Activated naive CD8-positive, alpha-beta T cell treated with anti-CD3 and anti-CD28 coated beads, Interleukin-2, amount 10 ng/mL, durations not matched to agents 7 days and 5 days (primary cell): ENCODE measurements around the gene RIPOR3. TPM values are rescaled to one million over a fixed set of nuclear protein-coding genes. Genes with fewer than 3 reads are reported as not detected.
"Not testable (repeated sequence)": the region's sequence is repeated elsewhere in the genome, so short reads cannot be mapped to it uniquely, and the experiment has no call there.

ENCODE experiments used
- ATAC-seq: fragments of 150-1000 bp; cut with Tn5 transposase; one replicate; pipeline ENCODE4 v1.10.0; 2021; ENCODE audit warnings: low read depth, moderate library complexity
- POLR2A ChIA-PET: fragments of 350-600 bp; sonication (Branson Sonifier 250); formaldehyde crosslinking; loops from one replicate; lab custom pipeline; 2021; ENCODE audit warnings: antibody characterized with exemption; lab: Charles Lee
- DNase-seq: peaks from one replicate; pipeline ENCODE4 v3.0.0; 2021
- H3K27ac Mint-ChIP-seq: one replicate; pipeline ENCODE4 v1.8.0; 2022; ENCODE audit warnings: mild to moderate bottlenecking, mixed read lengths
- H3K27me3 Mint-ChIP-seq: one replicate; pipeline ENCODE4 v1.8.0; 2022; ENCODE audit warnings: mild to moderate bottlenecking, moderate library complexity, mixed read lengths
- H3K36me3 Mint-ChIP-seq: one replicate; pipeline ENCODE4 v1.8.0; 2021; ENCODE audit warnings: mild to moderate bottlenecking, mixed read lengths
- H3K4me1 Mint-ChIP-seq: one replicate; pipeline ENCODE4 v1.8.0; 2021; ENCODE audit warnings: mixed read lengths
- H3K4me3 Mint-ChIP-seq: one replicate; pipeline ENCODE4 v1.8.0; 2022; ENCODE audit warnings: mild to moderate bottlenecking, moderate library complexity, mixed read lengths
- H3K9me3 Mint-ChIP-seq: one replicate; pipeline ENCODE4 v1.8.0; 2021; ENCODE audit warnings: mixed read lengths
- total RNA-seq, 2 experiments: library from RNA; stranded (reverse); gene quantifications; one replicate each; pipeline ENCODE4 v1.2.3, GENCODE V29; 2021

RIPOR3 gene
- total RNA-seq, 2 experiments from 2014 or later: not detected

DNA sequence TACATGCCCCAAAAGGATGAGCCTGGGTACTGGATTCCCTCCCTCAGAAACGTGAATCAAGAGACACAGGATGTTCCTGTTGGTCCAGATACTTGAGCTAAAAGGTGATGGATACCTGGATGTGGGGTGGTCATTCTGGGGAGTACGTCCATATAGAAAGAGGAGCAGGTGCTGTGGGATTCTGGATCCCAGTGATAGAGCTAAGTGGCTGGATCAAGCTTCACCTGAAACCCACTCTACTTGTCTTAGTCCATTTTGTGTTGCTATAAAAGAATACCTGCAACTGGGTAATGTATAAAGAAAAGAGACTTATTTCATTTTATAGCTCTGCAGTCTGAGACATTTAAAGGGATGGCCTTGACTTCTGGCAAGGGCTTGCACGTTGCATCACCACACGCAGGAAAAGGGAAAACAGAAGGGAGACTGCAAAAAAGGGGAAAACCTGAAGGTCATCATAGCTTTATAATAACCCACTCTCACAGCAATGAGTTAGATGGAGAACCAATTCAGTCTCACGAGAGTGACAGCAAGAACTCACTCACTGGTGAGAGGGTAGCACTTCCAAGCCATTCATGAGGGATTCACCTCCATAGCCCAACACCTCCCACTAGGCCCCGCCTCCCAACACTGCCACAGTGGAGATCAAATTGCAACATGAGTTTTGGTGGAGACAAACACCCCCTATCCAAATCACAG, 31.2 kb downstream of the RIPOR3 start:
- DNase-seq: no peak
- Mint-ChIP-seq H3K27ac (no peak overlapping the region), H3K4me3 (no peak overlapping the region), H3K4me1 (no peaks in the 10 kb centered on the region), H3K9me3 (no peaks in the 10 kb centered on the region), H3K27me3 (peaks cover 11% of the 10 kb centered on the region), H3K36me3 (no peaks in the 10 kb centered on the region)
- ATAC-seq: no peak
- POLR2A ChIA-PET: no interaction called here

DNA sequence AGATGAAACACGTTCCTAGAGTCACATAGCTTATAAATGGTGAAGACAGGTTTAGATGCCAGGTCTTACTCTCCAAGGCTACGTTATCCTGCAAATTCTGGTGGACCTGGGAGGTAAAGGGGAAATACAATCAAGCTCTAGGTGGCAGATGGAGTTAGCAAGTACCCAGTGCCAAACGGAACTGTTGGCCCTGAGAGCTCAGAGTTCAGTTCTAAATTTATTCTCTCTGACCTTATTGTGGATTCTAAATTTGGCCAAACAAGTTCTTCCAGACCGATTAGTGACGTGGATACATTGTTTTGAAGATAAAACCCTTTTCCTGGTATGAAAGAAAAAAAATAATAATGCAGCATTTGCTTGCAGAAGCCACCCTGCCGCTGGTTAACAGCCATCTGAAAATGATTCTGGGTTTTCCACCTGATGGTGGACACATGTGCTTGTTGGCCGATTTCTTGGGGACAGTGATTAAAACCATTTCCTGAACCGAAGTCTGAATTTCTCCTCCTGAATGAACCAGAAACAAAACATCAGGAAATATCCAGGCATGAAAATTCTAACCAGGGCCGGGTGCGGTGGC, 32.5 kb downstream of the RIPOR3 start:
- Mint-ChIP-seq H3K27me3 (peaks cover 16% of the 10 kb centered on the region), H3K27ac (no peak overlapping the region), H3K4me1 (no peaks in the 10 kb centered on the region), H3K4me3 (no peak overlapping the region), H3K36me3 (no peaks in the 10 kb centered on the region), H3K9me3 (no peaks in the 10 kb centered on the region)
- POLR2A ChIA-PET: interaction anchor here (0.6 kb wide), 2 partner anchors 404 to 599 kb away, joined by 3 to 4 read pairs; no protein-coding TSS in a partner anchor
- DNase-seq: no peak
- ATAC-seq: no peak

DNA sequence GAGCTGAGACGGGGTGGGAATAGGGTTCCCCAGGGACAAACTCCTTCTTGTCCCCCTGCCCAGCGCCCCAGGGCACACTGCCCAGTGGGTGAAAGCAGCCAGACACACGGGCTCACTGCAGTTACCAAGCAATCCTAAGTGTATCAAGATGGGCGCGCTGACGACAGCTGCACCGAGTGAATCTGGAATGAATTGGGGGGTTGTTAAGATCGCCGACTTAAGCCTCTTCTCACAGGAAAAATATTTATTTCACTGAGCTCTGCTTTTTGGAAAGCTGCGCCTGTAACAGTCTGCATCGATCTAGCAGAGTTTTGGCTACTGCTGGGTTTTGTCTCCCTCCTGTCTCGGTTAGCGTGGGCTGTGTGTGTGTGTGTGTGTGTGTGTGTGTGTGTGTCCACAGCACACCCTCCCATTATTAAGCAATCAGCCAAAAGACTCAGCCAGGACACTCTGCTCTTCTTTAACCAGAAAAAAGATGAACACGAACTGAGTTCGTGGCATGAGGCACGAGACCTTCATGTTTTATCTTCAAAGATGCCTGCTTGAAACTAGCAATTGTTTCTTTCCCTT, 35.9 kb downstream of the RIPOR3 start:
- peaks cover 18% of the 10 kb centered on the region for H3K27me3 Mint-ChIP-seq
- no peaks in the 10 kb centered on the region for H3K9me3 Mint-ChIP-seq
- ATAC-seq: no peak
- no peak overlapping the region for H3K27ac Mint-ChIP-seq
- H3K4me3 Mint-ChIP-seq: no peak overlapping the region
- H3K4me1 Mint-ChIP-seq: no peaks in the 10 kb centered on the region
- no peak for DNase-seq
- POLR2A ChIA-PET: no interaction called here
- H3K36me3 Mint-ChIP-seq: no peaks in the 10 kb centered on the region

DNA sequence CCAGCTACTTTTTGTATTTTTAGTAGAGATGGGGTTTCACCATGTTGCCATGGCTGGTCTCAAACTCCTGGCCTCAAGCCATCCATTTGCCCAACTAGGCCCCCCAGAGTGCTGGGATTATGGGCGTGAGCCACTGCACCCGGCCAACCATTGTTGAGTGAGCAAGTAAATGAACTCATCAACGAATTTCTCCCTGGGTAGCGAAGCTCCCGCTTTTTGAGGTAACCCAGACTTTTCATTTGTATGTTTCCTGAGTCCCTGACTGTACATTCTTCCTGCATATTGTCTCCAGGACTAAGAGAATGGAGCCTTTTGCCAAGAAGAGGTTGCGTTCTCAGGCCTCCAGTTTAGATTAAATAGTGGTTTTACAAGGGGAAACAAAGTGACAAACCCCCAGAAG, 36.4 kb downstream of the RIPOR3 start:
- ATAC-seq (no peak), DNase-seq (no peak)
- POLR2A ChIA-PET: no interaction called here
- Mint-ChIP-seq H3K4me3 (no peak overlapping the region), H3K27me3 (peaks cover 18% of the 10 kb centered on the region), H3K4me1 (no peaks in the 10 kb centered on the region), H3K27ac (no peak overlapping the region), H3K36me3 (no peaks in the 10 kb centered on the region), H3K9me3 (no peaks in the 10 kb centered on the region)

DNA sequence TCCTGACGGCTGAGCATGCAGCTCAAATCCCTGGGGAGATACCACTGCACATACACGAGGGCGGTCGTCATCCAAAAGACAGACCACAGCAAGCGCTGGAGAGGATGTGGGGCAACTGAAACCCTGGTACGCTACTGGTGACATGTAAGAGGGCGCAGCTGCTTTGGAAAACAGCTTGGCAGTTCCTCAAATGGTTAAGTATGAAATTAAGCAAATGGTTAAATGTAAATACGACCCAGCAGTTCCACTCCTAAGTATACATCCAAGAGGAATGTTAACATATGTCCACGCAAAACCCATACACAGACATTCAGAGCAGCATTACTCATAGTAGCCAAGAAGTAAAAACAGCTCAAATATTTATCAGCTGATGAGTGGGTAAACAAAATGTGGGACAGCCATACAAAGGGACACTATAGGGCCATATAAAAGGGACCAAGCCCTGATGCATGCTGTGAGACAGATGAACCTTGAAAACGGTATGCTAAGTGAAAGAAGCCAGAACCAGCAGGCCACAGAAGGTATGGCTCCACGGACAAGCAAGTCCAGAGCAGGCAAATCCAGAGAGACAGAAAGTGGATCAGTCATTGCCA, 38.5 kb downstream of the RIPOR3 start:
- DNase-seq (no peak), ATAC-seq (no peak)
- H3K27ac Mint-ChIP-seq: no peak overlapping the region
- H3K4me3 Mint-ChIP-seq: no peak overlapping the region
- POLR2A ChIA-PET: no interaction called here
- H3K36me3 Mint-ChIP-seq: no peaks in the 10 kb centered on the region
- peaks cover 19% of the 10 kb centered on the region for H3K27me3 Mint-ChIP-seq
- H3K4me1 Mint-ChIP-seq: no peaks in the 10 kb centered on the region
- H3K9me3 Mint-ChIP-seq: no peaks in the 10 kb centered on the region

DNA sequence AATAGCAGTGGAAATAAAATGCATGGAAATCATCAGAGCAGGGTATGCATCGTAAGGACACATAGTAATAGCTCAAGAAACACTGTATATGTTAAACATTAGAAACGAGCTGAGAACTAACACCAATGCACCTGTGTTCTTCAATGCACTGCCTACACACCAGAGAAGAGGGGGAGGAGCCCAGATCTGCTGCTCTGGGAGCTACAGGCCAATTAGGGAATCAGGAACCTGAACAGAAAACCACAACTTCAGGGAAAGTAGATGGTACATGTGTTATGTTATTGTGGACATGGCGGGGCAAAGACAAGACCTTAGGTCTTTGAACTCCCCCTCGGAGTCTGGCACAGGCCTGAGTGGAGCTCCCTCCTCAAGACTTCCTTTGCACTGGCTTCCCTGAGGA, 39.7 kb downstream of the RIPOR3 start:
- H3K27me3 Mint-ChIP-seq: peaks cover 12% of the 10 kb centered on the region
- H3K36me3 Mint-ChIP-seq: no peaks in the 10 kb centered on the region
- POLR2A ChIA-PET: no interaction called here
- H3K9me3 Mint-ChIP-seq: no peaks in the 10 kb centered on the region
- H3K4me3 Mint-ChIP-seq: no peak overlapping the region
- DNase-seq (no peak), ATAC-seq (no peak)
- no peak overlapping the region for H3K27ac Mint-ChIP-seq
- no peaks in the 10 kb centered on the region for H3K4me1 Mint-ChIP-seq

DNA sequence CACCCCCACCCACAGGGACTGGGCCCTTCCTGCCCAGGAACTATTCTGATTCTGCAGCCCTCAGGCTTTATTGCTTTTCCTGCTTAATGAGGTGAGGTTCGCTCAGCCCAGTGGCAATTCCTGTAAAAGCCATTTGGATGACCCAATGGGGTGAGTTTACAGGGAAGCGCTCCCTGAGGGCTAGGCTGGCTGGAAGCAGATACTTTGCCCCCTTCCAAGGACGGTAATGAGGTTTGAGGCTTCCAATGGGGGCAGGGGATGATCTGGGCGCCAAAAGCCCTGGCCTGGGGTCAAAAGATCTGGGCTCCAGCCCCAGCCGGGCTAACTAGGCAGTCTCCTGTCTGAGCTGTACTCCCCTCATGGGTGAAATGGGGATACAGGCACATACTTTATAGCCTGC, 41.8 kb downstream of the RIPOR3 start:
- H3K4me1 Mint-ChIP-seq: no peaks in the 10 kb centered on the region
- no peak overlapping the region for H3K4me3 Mint-ChIP-seq
- POLR2A ChIA-PET: no interaction called here
- no peak overlapping the region for H3K27ac Mint-ChIP-seq
- DNase-seq (no peak), ATAC-seq (no peak)
- no peaks in the 10 kb centered on the region for H3K36me3 Mint-ChIP-seq
- peaks cover 7% of the 10 kb centered on the region for H3K27me3 Mint-ChIP-seq
- peaks cover 1% of the 10 kb centered on the region for H3K9me3 Mint-ChIP-seq

DNA sequence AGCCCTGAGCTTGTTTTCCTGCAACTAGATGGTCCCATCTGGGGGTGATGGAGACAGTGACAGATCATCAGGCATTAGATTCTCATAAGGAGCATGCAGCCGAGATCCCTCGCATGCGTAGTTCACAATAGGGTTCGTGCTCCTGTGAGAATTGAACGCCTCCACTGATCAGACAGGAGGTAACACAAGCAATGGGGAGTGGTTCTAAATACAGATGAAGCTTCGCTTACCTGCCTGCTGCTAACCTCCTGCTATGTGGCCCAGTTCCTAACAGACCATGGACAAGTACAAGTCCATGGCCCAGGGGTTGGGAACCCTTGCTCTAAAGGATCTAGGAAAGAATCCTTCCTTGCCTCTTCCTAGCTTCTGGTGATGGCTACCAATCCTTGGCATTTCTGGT, 42.7 kb downstream of the RIPOR3 start:
- POLR2A ChIA-PET: no interaction called here
- no peak for DNase-seq
- peaks cover 1% of the 10 kb centered on the region for H3K9me3 Mint-ChIP-seq

DNA sequence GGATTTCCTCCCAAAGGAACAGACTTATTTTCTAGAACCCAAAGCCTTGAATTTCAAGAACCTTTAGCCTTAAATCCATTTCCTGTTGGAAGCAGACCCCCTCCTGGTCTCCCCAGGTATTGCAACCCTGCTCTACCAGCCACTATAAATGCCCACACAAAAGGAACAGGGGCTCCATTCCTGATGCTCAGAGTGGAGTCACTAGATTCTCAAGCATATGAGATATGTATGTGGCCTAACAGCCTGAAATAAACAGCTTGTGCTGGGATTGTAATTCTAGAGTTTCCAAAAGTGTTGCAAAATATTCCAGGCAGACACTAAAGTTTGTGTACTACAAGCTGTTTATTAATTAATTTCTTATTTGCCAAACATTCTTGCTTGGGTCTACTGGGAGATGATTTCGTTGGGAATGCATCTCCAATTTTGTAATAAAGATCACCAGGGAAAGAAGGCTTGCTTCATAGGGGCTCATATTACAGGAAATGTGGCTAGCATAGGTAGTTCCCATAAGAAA, 44.8 kb downstream of the RIPOR3 start:
- no peak for DNase-seq
- Mint-ChIP-seq H3K9me3 (peaks cover 1% of the 10 kb centered on the region), H3K4me1 (no peaks in the 10 kb centered on the region), H3K27ac (no peak overlapping the region), H3K27me3 (peaks cover 4% of the 10 kb centered on the region), H3K36me3 (no peaks in the 10 kb centered on the region), H3K4me3 (no peak overlapping the region)
- POLR2A ChIA-PET: no interaction called here
- ATAC-seq: no peak

More for the DNA sequence above, 42.7 kb downstream of the RIPOR3 start:
- ATAC-seq: no peak
- no peak overlapping the region for H3K27ac Mint-ChIP-seq
- no peaks in the 10 kb centered on the region for H3K36me3 Mint-ChIP-seq
- H3K4me3 Mint-ChIP-seq: no peak overlapping the region
- peaks cover 2% of the 10 kb centered on the region for H3K27me3 Mint-ChIP-seq
- no peaks in the 10 kb centered on the region for H3K4me1 Mint-ChIP-seq

DNA sequence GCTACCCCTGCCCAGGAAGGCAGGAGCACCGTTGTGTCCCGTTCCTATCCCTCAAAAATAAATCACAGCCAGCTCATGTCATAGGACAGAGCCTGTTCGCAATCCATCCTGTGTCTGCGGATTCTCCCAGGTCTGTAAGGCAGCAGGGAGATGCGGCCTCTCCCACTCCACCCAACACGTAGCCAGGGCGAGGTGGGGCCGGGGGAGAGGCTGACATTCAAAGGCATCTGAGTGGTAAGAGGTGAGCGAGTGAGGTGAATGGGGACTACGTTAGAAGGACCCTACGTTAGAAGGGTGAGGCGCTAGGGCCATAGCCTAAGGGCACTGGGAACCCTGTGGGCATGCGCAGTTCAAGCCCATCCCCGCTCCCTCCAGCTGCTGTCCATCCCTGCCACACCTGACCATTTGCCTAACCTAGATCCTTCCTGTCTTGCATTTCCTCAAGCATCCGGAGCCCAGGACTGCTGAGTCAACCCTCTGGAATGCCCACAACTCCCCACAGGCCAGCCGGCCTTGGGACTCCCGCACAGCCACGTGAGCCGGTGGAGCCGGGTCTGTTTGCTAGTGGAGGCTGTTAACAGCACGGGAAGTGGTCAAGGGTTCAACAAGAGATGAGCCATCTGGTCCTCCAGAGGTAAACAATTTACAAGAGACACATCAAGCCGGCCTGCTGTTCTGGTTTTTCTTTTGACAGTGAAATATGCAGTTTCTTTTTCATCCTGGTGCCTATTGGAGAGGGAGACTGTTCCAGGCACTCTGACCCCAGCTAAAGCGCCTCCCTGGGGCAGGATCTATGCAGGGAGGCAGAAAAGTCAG, 45.9 kb downstream of the RIPOR3 start:
- H3K36me3 Mint-ChIP-seq: no peaks in the 10 kb centered on the region
- POLR2A ChIA-PET: no interaction called here
- DNase-seq: no peak
- ATAC-seq: no peak
- H3K4me3 Mint-ChIP-seq: no peak overlapping the region
- no peaks in the 10 kb centered on the region for H3K4me1 Mint-ChIP-seq
- peaks cover 1% of the 10 kb centered on the region for H3K9me3 Mint-ChIP-seq
- peaks cover 4% of the 10 kb centered on the region for H3K27me3 Mint-ChIP-seq
- H3K27ac Mint-ChIP-seq: no peak overlapping the region

DNA sequence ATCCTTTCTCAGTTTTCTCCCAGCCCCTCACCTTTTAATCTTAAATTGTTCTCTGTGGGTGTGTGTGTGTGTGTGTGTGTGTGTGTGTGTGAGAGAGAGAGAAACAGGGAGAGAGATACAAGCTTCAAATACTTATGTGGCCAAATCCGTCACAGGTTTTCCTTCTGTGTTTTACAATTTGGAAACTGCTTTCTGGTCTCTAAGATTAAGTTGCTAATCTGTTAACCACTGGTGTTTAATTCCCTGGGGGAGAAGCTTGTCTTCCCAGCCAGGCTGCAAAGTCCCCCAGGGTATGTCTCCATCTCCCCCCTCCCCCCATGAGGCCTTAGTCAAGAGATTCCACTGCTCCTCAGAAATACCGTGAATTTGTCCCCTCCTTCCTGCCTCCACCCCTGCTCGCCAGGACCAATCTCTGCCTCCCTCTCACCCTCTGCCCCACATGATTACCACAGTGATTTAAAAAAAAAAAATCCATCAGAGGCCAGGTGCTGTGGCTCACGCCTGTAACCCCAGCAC, 49.0 kb downstream of the RIPOR3 start:
- Mint-ChIP-seq H3K9me3 (peaks cover 1% of the 10 kb centered on the region), H3K4me1 (no peaks in the 10 kb centered on the region), H3K27me3 (peaks cover 2% of the 10 kb centered on the region), H3K36me3 (no peaks in the 10 kb centered on the region), H3K27ac (no peak overlapping the region), H3K4me3 (no peak overlapping the region)
- POLR2A ChIA-PET: no interaction called here
- ATAC-seq (no peak), DNase-seq (no peak)

DNA sequence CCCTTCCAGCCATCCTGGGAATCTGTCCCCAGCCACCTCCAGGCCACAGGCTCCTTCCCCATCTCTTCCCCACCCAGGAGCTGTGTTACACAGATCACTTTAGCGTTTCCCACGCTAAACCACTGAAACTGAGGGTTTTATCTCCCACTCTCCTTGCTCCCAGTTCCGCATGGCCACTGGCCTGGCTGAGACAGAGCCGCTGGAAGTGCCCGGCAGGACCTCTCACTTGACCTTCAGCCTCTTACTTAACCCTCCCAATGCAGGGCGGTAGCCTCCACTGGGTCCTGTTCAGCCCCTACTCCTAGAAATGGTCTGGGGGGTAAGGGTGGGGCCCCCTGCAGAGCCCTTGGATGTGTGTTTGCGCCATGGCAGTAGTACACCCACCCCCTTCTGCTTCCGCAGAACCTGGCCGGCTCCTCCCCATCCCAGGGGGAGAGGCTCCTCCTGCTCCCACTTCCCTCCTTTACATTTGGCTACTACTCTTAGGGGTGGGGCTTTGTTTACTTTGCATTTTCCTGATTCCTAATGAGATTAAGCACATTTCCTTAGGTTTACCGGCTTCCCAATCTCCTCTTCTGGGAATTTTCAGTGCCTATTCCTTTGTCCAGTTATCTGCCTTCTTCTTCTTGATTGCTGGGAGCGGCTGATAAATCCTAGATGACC, 49.6 kb downstream of the RIPOR3 start:
- H3K4me3 Mint-ChIP-seq, DNase-seq, ATAC-seq, POLR2A ChIA-PET, H3K9me3 Mint-ChIP-seq, H3K27ac Mint-ChIP-seq, H3K27me3 Mint-ChIP-seq, H3K4me1 Mint-ChIP-seq, H3K36me3 Mint-ChIP-seq: not testable (repeated sequence)
